Stimulated activated CD8-positive, alpha-beta memory T cell treated with anti-CD3 and anti-CD28 coated beads, Interleukin-15, amount 100 ng/mL, for 48 hours (primary cell): Measurements from ENCODE around the gene NOL4L.
A peak's percentile ranks its signal among the peaks of the same experiment; 100 is the strongest.

Source experiments
- DNase-seq, 2 donors: peaks; one replicate each; pipeline ENCODE4 v3.0.0-alpha.2; 2020; ENCODE audit warnings: low read depth in 2 of 2

The NOL4L gene

DNA sequence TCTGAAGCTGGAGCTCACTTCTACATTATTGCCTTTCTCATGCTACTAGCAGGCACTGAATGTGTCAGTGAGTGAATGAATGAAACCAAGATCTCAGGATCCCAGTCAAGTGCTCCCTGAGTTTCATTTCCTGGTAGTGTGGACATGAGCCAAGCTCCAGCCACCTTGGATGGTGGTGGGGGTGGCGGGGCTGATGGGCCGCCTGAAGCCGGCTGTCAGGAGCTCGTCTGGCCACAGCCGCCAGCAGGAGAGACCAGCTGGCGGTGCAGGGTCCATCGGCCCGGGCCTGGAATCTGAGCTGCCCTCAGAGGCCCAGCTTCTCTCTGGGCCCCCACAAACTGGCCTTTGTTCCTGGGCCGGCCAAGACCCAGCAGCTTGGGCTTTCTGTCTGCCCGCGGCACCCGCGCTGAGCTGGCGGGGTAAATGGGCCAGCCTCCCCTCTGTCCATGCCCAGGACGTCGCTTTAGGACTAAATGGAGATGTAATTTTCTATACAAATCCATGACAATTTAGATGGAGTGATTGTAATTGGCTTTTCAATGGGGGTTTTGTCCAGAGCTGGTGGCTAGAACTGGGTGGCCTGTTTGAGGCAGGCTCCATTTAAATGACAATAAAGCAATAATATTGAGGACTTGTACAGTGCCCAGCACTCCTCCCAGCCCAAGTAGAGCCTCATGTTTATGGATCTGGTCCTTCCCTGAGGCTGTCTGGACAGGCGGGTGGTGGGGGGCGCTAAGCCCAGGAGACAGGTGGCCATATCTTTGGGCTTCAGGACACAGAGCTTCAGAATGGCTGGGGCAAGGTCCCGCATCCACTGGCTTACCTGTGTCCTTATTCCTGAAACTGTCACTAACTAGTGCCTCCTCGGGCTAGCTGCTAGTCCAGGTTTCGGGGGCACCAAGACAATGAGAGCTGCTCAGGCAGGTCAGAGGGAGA is 43.5 kb downstream of the NOL4L start:
- DNase-seq = no peak

DNA sequence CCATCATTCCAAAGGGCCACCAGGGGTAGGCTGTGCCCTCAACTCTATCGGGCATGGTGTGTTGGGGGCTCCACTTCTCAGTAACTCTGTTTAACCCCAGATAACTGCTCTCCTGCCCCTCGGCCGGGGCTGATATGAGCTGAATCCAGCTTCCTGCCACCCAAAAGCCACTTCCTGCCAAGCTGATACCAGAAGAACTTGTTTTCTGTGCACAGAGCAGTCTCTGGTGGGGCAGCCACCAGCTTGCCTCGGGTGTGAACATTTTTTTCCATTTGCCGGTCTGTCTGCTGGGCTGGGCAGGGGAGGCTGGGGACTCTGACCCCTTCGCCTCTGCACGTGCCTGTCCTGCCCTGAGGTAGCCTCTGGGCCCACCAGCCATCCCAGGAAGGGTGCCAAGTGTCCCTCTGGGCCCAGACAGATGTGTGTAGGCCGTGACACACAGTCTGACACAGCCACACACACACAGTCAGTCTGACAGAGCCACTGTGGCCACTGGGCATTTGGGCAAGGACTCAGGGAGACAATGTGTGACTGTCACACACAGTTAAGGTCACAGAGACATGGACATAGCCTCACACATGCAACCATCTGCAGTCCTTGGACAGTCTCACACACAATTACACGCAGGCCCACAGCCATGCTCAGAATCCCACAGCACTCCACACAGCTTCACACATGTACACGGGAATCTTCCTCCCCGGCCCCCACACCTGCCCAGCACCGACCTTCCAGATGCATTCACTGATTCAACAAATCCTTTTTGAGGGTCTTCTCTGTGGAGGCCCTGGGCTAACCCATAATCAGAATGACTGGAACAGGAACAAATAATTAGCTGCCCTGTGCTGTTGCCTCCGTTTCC is 45.1 kb downstream of the NOL4L start:
- peak; percentile 58 to 64 for DNase-seq

GRCh38 chr20:32539026-32539816 is 45.9 kb downstream of the NOL4L start:
- no peak for DNase-seq

GRCh38 chr20:32538526-32538939 is 46.6 kb downstream of the NOL4L start:
- no peak for DNase-seq

- DNase-seq = no peak
Measured at GRCh38 chr20:32537657-32538525, 47.2 kb downstream of the NOL4L start.

GRCh38 chr20:32536851-32537656 is 48.1 kb downstream of the NOL4L start:
- DNase-seq = no peak

- peak; percentile 54 to 64 for DNase-seq
Measured at GRCh38 chr20:32535953-32536823, 48.9 kb downstream of the NOL4L start.

- DNase-seq = no peak
Measured at GRCh38 chr20:32535316-32535952, 49.7 kb downstream of the NOL4L start.

DNA sequence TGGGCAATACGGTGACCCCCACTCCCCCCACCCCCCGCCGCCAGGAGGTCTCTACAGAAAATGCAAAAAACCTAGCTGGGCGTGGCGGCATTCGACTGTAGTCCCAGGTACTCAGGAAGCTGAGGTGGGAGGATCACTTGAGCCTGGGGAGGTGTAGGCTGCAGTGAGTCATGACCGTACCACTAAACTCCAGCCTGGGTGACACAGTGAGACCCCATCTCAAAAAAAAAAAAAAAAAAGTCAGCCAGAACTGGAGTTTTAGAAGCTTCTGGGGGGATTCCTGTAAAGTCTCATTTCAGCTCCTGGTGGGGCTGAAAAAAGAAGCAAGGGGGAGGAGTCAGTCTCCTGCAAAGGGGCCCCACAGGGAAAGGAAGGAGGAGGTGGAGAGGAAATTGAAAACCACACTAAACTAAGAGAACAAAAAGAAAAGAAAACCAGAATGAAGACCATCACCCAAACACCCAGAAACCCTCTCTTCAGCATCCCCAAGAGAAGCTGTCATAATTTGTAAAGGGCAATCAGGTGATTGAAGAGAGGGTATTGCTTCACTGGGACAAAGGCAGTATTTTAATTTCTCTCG is 50.4 kb downstream of the NOL4L start:
- DNase-seq = no peak

DNA sequence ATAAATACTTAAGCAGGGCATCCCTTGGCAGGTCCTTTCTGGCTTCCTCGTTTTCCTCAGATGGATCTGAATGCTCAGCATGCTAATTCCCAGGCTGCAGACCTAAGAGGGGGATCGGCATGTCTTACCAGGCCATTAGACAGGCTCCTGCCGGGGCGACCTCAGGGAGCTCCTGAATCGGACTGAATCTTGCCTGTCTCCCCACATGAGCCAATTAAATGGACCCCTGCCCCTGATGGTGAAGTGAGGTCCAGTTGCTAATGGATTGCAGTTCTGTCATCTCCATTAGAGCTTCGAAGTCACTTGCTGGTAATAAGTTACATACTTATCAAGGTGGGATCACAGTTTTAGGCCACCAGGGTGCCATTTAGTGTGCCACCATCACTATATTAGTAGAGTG is 51.4 kb downstream of the NOL4L start:
- DNase-seq = no peak

GRCh38 chr20:32532246-32532645 is 52.9 kb downstream of the NOL4L start:
- DNase-seq = no peak

- no peak for DNase-seq
Measured at GRCh38 chr20:32528905-32529670, 56.0 kb downstream of the NOL4L start.

GRCh38 chr20:32528171-32528891 is 56.8 kb downstream of the NOL4L start:
- no peak for DNase-seq

- no peak for DNase-seq
Measured at GRCh38 chr20:32527447-32528055, 57.6 kb downstream of the NOL4L start.

DNA sequence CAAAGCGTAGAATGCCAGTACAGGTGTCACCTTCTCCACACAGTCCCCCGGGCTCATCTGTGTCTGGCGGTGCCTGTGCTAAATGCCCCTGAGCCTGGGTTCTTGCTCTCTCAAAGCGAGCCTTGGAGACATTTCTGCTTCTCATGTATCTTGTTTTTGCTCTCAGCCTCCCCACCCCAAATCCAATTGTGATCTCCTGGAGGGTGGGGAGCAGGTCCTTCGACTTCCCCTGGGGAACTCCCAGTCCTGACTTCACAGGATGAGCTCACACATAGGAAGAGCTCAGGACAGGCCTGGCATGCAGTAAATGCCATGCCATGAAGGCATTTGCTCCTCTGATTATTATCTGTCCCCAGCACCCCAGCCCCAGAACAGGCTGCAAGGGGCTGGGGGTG is 58.1 kb downstream of the NOL4L start:
- no peak for DNase-seq

DNA sequence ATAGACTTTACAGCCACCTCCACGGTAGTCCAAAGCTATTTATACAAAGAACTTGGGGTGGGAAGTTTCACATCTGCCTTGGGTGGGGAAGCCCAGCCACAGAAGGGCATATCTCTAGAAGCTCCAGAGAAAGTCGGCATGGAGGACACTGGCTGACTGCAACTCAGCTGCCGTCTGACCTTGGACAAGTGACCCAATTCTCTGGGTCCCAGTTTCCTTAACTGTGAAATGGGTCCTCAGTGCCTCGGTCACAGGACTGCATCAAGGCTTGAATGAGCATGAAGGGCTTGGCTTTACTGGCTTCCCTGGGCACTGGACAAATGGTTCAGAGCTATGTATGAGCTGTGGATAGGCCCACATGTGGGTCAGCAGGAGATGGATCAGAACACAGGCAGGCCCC is 58.6 kb downstream of the NOL4L start:
- no peak for DNase-seq
